ENCODE data around the gene STK35.
"Not testable (repeated sequence)": the region's sequence is repeated elsewhere in the genome, so short reads cannot be mapped to it uniquely, and the experiment has no call there.

STK35 gene

DNA sequence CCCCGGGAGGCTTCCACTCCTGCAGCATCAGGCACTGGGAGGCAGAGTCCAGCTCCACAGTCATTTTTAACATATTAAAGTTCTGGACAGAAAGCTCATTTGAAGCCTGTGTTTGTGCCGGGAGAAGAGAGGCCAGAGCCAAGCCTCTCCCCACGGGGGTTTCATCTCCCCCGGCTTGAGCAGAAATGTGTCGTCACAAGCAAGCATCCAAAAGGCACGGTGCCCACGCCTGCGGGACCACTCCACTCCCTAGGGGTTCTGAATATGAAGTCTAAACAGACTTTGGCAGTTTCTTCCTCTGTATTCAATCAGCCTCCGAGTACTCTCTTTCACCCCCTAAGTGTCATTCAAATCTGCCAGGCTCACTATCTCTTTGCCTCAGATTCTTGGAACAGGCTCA lies 75.3 kb downstream of the STK35 start:
- TF ChIP-seq, protein P1, sequence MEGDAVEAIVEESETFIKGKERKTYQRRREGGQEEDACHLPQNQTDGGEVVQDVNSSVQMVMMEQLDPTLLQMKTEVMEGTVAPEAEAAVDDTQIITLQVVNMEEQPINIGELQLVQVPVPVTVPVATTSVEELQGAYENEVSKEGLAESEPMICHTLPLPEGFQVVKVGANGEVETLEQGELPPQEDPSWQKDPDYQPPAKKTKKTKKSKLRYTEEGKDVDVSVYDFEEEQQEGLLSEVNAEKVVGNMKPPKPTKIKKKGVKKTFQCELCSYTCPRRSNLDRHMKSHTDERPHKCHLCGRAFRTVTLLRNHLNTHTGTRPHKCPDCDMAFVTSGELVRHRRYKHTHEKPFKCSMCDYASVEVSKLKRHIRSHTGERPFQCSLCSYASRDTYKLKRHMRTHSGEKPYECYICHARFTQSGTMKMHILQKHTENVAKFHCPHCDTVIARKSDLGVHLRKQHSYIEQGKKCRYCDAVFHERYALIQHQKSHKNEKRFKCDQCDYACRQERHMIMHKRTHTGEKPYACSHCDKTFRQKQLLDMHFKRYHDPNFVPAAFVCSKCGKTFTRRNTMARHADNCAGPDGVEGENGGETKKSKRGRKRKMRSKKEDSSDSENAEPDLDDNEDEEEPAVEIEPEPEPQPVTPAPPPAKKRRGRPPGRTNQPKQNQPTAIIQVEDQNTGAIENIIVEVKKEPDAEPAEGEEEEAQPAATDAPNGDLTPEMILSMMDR (IDR thresholded peaks at IDR 0.05; ENCODE audit: extremely low read depth, missing control alignments): no peak
- no peak for DNase-seq (ENCODE audit: low spot score)

DNA sequence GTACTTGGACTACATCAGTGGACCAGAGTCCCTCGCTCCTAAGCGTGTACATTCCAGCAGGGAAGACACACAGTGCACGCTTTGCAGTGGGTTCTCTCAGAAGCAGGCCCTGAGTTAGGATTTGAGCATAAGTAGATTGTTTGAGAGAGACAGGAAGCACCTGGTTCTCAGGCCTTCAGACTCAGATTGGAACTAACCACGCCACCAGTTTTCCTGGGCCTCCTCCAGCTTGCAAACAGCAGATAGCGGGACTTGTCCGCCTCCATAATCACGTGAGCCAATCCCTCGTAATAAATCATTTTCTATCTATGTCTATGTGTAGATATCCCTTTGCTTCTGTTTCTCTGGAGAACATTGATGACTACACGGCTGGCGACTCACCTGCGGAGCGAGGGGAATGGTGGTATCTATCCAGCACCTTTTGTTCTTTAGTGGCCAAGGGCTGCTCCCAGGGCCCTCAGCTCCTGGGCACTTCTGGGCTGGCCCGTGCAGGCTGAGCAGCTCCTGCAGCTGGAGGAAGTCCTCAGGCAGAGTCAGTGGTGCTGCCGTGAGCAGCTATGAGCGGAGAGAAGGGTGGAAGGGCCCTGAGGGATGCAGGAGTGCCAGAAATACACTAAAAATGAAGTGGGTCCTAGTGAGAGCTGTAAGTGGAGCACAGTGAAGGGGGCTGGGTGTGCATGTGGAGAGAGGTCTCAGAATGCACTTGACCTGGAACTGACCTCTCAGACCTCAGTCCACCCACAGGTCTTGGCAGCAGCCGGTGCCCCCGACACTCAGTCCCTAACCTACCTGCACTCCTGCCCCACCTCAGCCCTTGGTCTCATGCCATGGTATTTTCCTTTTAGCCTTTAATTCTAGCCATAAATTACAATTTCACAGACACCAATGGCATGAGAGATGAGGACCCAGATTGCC lies 76.9 kb downstream of the STK35 start:
- no peak for DNase-seq (ENCODE audit: low spot score)
- TF ChIP-seq, protein P1 (IDR thresholded peaks at IDR 0.05; ENCODE audit: extremely low read depth, missing control alignments): no peak

DNA sequence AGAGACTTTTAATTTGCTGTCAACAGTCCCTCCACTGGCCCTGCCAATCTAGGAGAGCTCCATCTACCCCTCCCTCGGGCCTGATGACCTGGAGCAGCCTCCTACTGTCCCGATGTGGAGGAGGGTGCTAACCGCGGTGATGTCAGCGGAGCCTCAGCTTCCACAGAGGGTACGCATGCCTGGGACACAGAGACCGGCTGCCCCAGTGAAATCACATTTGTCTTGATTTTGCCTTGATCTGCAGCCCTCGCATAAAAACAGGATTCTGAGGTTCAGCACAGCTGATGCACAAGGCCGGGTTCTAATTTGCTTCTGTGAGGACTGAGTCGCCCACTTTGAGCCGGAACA lies 77.6 kb downstream of the STK35 start:
- DNase-seq (ENCODE audit: low spot score): no peak
- TF ChIP-seq, protein P1 (IDR thresholded peaks at IDR 0.05; ENCODE audit: extremely low read depth, missing control alignments): no peak

DNA sequence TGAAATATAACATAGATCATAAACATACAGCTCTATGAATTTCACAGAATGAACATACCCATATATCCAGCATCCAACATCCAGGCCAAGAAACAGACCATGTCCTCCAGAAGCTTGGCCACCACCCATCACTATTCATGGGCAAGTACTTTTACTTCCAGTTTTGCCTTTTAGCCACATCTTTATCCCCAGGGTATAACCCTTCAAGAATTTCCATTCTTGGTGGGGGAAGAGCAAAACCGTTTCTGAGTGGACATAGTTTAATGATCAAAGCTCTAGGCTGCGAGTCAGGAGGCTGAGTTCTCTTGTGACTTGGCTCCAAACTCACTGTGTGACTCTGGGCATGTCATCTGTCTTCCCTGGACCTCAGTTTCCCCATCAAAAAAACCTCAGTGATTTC lies 78.3 kb downstream of the STK35 start:
- TF ChIP-seq, protein P1 (IDR thresholded peaks at IDR 0.05; ENCODE audit: extremely low read depth, missing control alignments): no peak
- no peak for DNase-seq (ENCODE audit: low spot score)

DNA sequence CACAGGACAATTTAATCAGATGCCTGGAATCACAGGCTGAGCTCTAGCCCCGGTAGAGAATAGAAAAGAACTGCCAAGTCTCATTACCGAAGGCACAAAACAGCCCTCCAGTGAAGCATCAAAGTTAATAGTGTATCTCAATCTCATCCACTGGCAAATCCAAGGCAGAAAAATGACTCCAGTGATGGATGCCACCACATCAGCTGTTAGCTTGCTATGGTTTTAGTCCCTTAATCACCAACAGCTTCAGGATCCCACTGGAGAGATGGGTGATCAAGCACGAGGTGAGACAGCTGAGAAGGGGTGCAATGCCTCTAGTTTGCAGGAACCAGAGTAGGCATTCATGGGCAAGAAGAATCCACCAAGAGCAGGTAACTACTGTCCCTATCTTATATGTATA lies 81.8 kb downstream of the STK35 start:
- DNase-seq (ENCODE audit: low spot score): no peak
- TF ChIP-seq, protein P1 (IDR thresholded peaks at IDR 0.05; ENCODE audit: extremely low read depth, missing control alignments): no peak

DNA sequence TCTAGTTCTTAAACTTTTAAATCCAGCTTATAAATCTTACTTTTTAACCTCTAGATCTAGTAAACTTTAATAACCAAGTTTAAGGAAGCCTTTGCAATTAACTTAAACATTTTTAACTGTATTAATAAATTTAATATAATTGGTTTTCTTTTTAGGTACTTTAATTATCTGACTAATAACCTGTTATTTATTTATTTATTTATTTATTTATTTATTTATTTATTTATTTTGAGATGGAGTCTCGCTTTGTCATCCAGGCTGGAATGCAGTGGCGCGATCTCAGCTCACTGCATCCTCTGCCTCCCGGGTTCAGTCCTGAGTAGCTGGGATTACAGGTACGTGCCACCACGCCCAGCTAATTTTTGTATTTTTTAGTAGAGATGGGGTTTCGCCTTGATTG lies 83.3 kb downstream of the STK35 start:
- DNase-seq (ENCODE audit: low spot score): not testable (repeated sequence)

DNA sequence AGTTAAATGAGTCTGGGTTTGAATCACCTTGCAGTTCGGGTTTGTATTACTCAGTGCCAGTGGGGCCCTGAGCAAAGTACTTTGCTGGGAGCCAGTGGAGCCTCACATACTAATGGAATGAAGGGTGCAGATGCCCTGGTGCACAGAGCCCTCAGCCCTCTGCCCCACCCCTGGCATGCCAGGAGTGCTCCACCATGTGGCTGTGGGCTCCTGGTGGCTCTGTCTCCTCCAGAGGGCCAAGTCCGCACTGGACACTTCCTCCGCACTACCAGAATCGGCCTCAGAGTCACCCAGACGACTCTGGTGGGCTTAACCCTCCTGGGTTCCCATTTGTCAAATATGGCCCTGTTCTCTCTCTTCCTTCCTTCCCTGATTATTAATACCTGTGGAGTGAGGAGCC lies 94.0 kb downstream of the STK35 start:
- TF ChIP-seq, protein P1 (IDR thresholded peaks at IDR 0.05; ENCODE audit: extremely low read depth, missing control alignments): no peak
- DNase-seq (ENCODE audit: low spot score): no peak

DNA sequence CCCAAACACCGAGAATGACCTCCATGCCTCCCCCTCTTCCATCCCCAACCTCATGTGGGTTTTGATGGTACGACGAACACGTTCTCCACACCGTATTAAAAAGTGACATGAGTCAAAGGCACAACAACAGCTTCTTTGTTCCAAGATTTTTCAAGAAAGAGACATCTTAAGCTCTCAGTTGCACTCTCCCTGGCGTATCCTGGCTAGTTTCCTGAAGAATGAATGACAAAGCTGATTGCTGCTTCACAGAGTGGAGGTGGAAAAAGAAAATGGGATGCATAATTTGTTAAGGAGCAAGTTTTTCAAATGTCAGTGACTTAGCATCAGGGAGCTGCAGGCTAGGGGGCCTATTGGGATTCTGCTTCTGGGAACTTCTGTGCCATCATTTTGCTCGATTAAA lies 95.5 kb downstream of the STK35 start:
- TF ChIP-seq, protein P1 (IDR thresholded peaks at IDR 0.05; ENCODE audit: extremely low read depth, missing control alignments): no peak
- DNase-seq (ENCODE audit: low spot score): no peak
